Measurements from ENCODE around the gene RNPEP.
"Not testable (repeated sequence)": the region's sequence is repeated elsewhere in the genome, so short reads cannot be mapped to it uniquely, and the experiment has no call there.

The RNPEP gene

DNA sequence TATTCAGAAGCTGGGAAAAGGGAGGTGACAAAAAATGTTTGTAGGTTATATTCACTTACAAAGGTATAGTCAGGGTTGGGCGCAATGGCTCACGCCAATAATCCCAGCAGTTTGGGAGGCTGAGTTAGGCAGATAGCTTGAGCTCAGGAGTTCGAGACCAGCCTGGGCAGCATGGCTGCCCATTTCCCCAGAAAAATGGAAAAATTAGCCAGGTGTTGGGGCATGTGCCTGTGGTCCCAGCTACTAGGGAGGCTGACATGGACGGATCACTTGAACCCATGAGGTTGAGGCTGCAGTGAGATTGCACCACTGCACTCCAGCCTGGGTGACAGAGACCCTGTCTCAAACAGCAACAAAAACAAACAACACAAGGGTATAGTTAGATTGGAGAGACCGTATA is 24.1 kb upstream of the RNPEP start:
- DNase-seq (ENCODE audit: low spot score) = no peak

DNA sequence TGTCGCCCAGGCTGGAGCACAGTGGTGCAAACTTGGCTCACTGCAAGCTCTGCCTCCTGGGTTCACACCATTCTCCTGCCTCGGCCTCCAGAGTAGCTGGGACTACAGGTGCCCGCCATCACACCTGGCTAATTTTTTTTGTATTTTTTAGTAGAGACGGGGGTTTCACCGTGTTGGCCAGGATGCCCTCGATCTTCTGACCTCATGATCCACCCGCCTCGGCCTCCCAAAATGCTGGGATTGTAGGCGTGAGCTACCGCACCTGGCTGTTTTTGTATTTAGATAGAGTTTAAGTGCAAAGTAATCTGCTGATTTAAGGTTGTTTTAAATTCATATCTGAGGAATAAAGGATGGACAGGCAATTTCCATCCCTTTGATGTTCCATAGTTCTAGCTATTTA is 20.1 kb upstream of the RNPEP start:
- DNase-seq (ENCODE audit: low spot score) = not testable (repeated sequence)

GRCh38 chr1:201964261-201964660 is 18.2 kb upstream of the RNPEP start:
- DNase-seq (ENCODE audit: low spot score) = no peak

DNA sequence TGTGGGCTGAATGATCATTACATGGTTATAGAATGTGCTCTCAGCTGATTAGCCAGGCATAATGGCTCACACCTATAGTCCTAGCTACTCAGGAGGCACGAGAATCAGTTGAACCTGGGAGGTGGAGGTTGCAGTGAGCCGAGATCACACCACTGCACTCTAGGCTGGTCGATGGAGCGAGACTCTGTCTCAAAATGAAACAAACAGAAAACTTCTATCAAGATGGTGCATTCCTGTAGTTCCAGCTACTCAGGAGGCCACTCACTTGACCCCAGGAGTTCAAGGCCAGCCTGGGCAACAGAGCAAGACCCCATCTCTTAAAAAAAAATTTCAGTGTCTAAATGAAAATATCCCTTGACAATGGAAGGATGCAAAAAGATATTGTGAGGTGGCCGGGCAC is 16.3 kb upstream of the RNPEP start:
- no peak for DNase-seq (ENCODE audit: low spot score)

GRCh38 chr1:201968202-201968925 is 14.1 kb upstream of the RNPEP start:
- no peak for DNase-seq (ENCODE audit: low spot score)

DNA sequence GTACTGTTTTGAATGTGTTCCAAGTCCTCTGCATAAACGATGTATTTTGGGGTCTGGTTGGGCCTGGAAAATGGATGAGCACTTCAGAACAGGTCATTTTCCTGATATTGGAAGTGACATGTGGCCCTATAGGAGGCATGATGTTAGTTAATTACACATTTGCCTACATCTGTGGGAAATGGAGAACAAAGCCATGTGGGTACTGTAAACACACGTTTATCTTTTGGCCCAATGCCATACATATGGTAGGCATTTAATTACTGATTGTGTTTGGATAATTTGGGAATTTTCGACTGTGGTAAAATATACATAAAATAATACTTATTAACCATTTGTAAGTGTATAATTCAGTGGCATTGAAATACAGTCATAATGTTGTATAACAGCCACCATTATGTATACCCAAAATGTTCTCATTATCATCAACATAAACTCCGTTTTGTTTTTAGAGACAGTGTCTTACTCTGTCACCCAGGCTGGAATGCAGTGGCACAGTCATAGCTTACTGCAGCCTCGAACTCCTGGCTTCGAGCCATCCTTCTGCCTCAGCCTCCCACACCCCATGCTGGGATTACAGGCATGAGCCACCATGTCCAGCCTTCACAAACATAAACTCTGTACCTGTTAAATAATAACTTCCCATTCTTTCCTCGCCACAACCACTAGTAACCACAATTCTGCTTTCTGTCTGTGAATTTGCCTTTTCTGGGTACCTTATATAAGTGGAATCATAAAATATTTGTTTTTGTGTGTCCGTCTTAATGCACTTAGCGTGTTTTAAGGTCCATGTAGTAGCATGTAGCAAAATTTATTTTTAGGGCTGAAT is 11.9 kb upstream of the RNPEP start:
- DNase-seq (ENCODE audit: low spot score) = no peak

DNA sequence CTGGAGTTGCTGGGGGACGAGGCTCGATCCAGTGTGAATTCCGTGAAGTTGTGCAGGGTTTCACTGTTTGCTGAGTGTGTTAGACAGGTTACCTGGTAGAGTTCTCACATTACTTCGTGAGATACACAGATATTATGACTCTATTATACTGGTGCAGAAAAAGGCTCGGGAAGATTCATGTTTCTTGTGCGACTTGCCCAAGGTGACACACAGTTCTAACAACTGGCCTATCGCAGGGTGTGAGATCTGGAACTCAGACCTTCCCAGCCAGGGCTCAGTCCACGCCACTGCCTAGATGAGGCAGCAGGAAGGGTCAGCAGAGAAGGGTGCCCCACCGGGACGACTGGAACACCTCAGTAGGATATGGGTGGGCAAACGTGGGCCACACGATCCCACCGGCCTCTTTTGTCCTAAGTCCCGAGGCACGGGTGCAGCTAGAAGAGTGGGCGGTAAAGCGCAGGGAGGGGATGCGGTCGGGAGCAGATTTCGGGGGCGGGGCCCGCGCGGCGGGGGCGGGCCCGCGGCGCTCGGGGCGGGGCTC is 296 bp upstream of the RNPEP start:
- peak; percentile 56 for DNase-seq (ENCODE audit: low spot score)

DNA sequence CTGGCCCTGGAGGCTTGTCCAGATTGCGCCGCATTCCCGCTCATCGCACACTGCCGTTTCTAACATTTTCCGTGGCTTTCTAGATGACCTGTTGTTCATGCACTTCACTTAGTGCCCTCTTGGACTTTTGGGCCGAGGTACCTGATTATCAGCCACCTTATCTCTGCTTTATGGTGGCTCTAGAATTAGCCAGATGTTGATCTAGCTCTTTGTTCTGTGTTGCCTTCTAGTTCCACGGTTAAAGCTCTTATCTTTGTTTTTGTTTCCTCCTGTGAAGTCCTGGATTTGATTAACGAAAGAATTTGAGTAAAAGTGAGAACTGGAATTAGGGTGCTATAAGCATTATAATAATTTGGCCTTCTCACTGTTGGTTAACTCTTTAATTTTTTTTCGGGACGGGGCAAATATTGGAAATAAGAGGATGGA is 945 bp downstream of the RNPEP start:
- no peak for DNase-seq (ENCODE audit: low spot score)

GRCh38 chr1:201984446-201984845 is 2.0 kb downstream of the RNPEP start:
- no peak for DNase-seq (ENCODE audit: low spot score)

DNA sequence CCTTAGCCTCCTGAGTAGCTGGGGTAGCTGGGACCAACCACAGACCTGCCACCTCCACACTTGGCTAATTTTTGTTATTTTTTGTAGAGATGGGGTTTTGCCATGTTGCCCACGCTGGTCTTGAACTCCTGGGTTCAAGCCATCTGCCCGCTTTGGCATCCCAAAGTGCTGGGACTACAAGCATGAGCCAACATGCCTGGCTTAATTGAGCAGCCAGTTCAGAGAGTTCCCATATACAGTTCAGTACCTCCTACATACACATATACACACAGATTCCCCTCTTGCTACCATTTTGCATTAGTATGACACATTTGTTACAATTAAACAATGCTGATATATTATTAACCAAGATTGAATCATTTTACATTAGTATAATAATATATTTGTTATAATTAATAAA is 2.9 kb downstream of the RNPEP start:
- no peak for DNase-seq (ENCODE audit: low spot score)

DNA sequence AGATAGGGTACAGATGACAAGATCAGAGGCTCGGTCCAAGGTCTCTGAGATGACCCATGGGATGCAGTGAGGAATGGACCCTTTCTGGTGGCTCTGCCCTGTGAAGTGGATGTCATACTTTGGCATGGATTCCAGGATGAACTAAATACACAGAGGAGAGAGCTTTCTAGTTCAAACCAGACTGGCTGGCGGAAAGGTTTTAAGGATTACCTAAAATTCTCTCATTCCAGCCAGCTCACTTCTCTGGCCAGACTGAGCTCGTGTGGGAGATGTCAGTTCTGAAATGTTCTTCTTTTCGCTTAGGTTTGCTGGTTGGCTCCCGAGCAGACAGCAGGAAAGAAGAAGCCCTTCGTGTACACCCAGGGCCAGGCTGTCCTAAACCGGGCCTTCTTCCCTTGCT is 6.2 kb downstream of the RNPEP start:
- DNase-seq (ENCODE audit: low spot score) = no peak

DNA sequence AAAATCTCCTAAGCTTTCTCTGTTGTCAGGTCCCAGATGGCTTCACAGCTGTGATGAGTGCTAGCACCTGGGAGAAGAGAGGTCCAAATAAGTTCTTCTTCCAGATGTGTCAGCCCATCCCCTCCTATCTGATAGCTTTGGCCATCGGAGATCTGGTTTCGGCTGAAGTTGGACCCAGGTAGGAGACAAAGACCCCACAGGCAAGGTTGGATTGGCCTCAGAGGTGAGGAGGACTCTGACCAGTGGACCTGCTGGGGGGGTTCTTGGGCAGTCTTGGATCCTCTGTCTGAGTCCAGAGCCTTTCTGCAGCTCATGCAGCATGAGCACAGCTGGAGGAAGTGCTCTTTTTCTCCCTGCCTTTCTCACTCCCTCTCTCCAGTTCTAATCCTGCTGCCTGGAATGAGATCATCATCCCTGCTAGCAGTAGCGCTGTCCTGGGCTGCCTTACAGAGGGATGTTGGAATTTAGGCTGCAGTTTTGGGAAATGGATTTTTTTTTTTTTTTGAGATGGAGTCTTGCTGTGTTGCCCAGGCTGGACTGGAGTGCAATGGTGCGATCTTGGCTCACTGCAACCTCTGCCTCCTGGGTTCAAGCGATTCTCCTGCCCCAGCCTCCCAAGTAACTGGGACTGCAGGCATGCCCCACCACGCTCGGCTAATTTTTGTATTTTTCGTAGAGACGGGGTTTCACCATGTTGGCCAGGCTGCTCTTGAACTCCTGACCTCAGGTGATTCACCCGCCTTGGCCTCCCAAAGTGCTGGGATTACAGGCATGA is 7.1 kb downstream of the RNPEP start:
- DNase-seq (ENCODE audit: low spot score) = no peak

DNA sequence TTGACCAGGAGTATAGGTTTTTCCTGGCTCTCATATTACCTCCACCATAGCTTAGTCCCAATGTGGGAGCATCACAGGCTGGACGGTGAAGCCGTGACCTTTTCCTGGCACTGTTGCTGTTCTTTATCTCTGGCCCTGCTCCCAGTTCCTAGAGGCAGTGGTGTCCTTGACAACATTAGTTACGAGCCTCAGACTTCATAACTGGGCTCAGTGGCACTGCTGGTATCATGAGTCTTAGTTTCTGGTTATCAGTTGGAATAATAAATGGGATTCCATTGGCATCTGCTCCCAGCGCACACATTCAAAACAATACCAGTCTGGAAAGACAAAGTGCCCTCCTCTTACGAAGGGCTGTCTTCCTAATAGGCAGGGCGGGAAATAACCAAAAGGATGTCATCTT is 8.0 kb downstream of the RNPEP start:
- no peak for DNase-seq (ENCODE audit: low spot score)

DNA sequence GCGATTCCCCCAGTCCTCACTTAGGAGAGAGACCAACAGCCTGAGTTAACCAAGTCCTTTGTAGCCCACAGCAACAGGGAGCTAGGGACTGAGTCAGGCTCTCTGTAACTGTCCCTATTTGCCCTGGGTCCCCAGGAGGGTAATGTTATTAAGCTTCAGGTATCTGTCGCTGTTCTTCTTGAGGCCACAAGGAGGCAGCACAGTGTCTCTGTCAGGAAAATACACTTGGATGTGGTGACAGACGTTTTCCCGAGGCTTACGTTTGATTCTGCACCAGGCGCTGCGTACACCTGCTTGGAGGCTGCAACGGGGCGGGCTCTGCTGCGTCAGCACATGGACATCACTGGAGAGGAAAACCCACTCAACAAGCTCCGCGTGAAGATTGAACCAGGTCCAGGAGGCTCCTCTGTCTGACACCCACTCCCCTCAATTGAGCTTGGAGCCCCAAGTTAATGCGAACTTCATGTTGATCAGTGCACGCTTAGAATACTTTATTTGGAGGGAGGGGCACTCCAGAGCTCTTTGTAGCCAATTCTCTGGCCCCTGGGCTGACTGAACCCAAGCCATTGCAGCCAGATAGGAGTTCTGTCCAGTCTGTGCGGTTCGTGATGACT is 17.3 kb downstream of the RNPEP start:
- no peak for DNase-seq (ENCODE audit: low spot score)

DNA sequence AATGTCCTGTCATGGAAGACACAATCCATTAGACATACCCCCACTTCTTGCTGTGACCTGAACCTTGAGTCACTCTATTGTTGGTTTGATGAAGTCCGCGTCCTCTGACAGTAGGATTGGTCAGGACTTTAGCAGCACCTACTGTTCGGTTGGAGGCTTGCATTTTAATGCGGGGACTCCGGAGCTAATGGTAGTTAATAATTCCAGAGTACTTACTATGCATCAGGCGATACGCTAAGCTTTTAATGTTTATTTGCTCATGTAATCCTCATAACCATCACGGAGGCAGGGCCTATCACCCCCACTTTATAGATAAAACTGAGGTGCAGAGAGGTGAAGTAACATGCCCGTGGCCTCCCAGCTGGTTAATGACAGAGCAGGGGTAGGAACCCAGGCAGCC is 20.1 kb downstream of the RNPEP start:
- DNase-seq (ENCODE audit: low spot score) = no peak

- peak; percentile 68 for DNase-seq (ENCODE audit: low spot score)
Observed at GRCh38 chr1:202004711-202005110, 22.3 kb downstream of the RNPEP start.

GRCh38 chr1:202005958-202006357 is 23.5 kb downstream of the RNPEP start:
- DNase-seq (ENCODE audit: low spot score) = no peak

GRCh38 chr1:202007304-202007703 is 24.9 kb downstream of the RNPEP start:
- no peak for DNase-seq (ENCODE audit: low spot score)

GRCh38 chr1:202007805-202008489 is 25.5 kb downstream of the RNPEP start:
- DNase-seq (ENCODE audit: low spot score) = no peak

DNA sequence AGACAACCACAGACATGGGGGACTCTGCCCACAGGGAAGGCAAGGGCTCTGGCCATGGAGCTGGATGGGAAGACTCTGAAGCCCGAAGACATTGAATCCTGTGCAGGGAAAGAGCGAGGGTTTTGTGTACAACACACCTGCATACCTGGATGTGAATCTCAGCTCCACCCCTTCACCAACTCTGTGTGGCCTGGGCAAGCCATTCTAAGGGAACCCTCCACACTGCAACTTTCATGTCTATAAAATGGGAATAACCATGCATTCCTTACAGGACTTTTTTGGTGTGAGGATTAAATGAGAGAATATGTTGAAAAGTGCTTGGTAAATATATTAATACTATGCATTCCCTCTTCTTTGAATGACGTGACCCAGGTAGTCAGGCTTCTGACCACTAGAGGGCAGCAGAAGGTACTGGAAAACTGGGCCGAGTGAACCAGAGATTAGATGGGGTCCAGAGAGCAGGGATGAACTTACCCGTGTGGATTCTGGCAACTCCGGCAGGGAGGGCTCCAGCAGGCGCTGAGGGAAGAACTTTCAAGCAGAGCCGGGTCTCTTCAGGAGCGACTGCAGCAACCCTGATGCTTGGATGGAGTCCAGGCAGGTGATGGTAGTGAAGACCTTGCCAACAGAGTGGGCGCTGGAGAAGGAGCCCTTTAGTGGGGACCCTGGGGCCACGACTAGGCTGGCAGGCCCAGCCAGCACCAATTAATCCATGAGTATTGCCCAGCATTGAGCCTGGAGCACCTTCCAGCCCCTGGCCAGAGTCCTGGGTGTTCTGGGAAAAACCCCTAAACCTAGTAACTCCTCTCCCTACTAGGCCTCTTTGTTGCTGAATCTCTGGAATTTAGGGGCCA is 27.1 kb downstream of the RNPEP start:
- peak; percentile 79 for DNase-seq (ENCODE audit: low spot score)
